GM21381 (cell line): ENCODE data around the gene CCM2.
"Not testable (repeated sequence)": the region's sequence is repeated elsewhere in the genome, so short reads cannot be mapped to it uniquely, and the experiment has no call there.

Experiments used
- ATAC-seq: cut with Tn5 transposase; IDR thresholded peaks from one replicate; pipeline ENCODE4 v1.9.1; 2021; ENCODE audit warnings: mild to moderate bottlenecking, moderate library complexity; ENCODE audit not compliant: unreplicated experiment

Gene CCM2

DNA sequence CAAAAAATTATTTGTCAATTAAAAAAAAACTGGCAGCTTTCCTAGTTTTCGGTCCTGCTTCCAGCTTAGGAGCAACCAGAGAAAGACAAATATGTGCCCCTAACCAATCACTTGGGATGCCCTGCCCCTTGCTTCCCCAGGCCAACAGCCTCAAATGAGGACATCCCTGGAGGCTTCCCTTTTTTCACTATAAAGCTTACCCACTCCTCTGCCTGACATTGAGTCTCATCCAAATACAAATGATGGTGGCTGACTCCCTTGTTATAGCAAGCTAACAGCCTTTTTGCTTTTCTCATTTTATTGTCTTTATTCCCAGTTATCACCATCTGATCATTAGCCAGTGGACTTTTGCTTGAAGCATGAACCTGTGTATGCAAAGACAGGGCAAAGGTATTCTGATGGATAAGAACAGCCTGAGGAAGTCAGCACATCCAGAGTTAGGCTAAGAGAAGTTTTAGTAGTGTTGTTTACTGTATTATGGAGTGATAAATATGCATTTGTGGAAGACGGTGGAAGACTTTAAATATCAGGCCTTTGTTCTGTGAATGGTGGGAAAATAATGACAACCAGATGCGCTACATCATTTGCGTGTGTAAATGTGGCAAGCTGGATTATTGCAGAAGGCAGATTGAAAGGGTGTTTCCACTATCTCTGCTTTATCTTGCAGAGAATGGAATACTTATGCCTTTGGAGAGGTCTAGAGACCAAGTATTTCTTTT is 1.7 kb upstream of the CCM2 start:
- ATAC-seq: no peak

DNA sequence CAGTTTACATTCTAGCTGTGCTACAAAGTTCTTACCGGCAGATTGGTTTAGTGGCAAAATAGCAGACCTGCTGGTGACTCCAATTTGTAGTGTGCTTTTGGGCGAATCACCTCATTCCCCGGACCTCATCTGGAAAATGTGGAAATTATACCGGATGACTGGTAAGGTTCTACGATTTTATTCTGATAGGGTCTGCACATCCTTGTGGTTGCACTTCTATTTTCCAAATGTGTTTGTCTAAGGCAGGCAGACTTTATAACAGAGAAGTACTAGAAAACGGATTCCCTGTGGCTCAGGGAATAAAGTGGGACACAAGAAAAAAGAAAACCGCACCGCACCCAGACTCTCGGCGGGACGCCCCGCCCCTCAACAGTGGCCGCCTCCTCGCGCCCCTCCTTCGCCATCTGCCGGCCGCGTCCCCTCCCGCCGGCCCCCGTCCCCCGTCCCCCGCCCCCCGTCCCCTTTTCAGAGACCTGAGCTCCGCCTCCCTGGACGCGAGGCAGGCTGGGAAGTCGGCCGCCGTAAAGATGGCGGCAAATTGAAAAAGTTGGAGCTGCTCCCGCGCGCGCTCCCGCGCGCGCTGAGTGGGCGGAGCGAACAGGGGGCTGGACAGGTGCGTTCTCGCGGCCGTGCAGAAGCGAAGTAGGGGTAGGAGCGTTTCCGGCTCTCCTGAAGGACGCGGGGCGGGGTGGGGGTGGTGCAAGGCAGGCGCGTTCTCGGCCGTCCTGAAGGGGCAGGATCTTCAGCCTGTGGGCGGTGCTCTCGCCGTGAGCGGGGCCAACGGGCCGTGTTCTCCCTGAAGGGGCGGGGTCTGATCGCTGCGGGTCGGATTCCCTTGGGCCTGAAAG is 532 bp upstream of the CCM2 start:
- peak; percentile 71 for ATAC-seq

DNA sequence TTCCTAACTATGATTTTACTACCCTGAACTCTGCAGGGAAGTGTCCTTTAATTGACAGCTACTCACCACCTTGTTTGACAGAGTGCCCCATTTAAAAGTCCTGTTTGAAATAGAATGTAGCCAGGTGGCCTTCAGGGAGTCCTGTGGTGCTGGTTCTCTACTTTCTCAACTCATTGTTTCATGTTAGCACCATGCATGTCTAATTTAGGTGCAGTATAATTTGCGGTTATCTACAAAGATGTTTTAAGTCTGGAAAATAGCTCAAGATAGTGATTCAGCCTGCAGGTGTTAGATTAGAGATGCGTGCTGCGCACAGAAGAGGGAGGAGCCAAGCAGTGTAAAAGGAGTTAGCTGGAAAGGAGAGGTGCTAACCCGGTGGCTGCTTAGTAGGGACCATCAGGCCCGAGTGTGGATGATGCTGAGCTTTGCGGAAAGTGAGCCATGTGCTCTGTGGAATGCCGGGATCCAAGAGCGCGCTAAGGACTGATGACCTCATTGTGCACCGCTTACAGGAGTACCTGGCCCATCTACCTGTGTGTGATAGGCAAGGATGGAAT is 1.2 kb downstream of the CCM2 start:
- peak; percentile 23 for ATAC-seq

DNA sequence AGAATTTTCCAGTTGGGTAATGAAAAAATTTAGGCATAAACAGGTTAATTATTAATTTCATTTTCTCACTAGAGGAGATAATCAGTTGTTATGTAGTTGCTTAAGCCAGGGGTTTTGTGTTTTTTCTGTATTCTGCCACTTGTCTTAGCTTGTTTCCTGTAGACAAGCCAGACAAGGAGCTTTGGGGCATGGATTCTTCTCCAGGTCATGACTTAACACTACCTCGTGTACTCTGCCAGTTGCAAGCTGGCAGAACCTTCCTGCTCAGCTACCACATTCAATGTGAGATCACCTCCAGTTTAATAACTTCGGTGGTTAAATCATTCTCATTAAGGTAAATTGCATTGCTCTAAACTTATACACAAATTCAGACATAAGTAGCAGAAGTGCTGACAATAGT is 1.8 kb downstream of the CCM2 start:
- no peak for ATAC-seq

DNA sequence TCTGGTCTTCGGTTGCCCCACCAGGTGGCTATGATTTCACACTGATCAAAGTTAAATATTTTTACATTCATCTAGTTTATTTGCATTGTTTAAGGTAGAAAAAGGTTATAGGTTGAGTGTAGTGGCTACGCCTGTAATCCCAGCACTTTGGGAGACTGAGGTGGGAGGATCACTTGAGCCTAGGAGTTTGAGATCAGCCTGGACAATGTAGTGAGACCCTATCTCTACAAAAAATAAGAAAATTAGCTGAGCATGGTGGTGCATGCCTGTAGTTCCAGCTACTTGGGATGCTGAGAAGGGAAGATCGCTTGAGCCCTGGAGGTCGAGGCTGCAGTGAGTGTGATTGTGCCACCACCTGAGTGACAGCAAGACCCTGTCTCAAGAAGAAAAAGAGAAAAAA is 3.8 kb downstream of the CCM2 start:
- no peak for ATAC-seq

DNA sequence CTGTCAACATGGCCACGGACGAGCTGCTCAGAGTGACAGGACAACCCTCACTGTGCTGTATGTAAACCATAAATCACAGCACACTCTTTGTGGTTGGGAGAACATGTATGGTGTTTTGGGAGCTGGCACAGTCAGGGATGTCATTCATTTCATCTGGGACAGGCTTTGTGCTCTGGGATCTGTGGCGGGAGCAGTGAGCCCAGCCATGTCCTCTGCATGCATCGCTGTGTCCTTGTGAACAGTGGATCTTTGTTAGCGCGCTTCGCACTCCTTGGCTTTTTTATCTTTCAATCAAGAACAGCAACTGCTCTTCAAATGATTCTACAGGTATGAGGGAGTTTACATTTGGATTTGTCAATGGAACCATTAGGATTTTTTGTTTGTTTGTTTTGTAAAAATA is 7.1 kb downstream of the CCM2 start:
- ATAC-seq: no peak

DNA sequence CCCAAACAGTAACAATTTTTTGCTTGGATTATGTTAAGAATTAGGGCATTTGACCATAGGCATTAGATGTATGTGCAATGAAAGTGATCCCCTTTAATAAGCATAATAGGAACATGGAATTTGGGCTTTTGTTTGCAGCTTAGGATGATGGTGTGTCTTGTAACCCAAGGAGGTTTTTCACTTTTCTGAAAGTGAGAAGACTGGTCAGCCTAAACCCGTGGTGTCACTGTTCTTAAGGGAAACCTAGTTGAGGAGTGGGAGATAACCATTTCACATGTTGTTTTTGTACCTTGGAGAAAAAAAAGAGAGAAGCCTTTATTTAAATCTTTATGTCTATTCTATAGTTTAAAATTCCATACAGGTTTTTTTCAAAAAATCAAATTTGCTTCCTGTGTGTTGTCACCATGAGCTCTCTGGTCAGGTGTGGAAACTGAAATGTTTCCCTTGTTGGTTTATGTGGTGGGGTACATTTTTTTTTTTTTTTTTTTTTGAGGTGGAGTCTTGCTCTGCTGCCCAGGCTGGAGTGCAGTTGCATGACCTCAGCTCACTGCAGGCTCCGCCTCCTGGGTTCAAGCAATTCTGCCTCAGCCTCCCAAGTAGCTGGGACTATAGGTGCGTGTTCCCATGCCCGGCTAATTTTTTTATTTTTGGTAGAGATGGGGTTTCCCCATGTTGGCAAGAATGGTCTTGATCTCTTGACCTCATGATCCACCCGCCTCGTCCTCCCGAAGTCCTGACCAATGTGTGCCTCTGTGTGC is 7.7 kb downstream of the CCM2 start:
- peak; percentile 78 for ATAC-seq

DNA sequence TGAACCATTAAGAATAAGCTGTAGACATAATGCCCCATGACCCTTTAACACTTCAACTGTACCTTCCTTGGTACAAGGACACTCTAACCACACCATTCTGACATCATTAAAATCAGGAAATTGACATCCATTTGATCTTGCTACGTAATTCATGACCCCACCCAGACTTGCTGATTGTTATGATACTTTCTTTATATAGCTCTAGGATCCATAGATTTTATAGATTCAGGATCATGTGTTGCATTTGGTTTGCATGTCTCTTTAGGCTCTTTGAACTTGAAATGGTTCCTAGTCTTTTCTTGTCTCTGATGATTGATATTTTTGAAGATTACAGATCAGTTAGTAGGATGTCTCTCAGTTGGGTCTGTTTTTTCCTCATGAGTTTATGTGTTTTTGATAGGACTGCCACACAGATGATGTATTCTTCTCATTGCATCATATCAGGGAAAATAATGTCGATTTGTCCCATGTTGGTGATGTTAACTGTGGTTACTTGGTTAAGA is 13.5 kb downstream of the CCM2 start:
- ATAC-seq: no peak

DNA sequence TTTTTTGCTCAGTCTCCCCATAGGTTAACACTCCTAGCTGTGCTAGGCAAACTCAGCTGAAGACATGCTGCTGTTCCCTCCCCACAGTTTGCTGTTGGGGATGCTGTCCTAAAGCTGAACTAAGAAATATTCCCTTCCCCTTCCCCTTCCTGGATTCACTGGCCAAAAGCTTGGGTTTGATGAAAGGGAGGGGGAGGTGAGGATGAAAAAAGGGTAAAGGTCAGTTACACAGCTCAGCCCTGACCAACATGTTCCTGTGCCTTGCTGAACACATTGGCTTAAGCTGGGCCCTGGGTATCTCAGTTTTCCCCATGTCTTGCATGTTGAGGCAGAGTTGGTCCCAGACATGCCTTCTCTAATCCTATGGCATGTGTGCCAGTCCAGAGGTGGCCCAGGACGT is 15.3 kb downstream of the CCM2 start:
- no peak for ATAC-seq

DNA sequence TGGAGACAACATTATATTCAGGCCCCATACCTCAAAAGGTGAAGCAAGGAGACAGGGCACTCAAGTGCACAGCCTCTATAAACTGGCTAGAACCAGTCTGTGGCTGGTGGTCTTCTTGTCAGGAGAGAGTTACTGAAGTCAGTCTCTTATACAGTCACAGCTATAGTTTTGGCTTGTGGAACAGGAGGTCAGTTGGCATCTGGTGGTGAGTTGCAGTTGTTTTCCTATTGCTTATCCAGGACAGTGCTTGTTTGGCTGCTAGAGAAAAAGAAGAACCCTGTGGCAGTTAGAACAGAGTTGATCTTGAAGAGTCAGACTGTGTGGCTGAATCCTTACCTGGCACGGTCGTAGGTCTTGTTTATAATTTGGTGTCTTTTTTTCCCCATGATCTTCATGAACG is 17.3 kb downstream of the CCM2 start:
- no peak for ATAC-seq

DNA sequence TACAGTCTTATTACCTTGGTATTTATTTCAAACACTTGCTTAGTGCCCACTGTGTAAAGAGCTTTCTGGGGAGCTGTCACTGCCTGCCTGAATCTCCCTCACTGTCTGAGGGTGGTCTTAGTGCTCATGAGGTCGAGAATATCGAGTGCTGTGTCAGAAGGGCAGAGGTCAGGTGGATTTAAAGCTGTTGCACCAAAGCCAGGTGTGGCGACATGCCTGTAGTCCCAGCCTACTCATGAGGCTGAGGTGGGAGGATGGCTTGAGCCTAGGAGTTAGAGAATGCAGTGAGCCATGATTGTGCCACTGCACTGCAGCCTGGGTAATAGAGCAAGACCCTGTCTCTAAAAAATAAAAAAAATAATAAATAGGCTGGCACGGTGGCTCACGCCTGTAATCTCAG is 20.9 kb downstream of the CCM2 start:
- no peak for ATAC-seq

DNA sequence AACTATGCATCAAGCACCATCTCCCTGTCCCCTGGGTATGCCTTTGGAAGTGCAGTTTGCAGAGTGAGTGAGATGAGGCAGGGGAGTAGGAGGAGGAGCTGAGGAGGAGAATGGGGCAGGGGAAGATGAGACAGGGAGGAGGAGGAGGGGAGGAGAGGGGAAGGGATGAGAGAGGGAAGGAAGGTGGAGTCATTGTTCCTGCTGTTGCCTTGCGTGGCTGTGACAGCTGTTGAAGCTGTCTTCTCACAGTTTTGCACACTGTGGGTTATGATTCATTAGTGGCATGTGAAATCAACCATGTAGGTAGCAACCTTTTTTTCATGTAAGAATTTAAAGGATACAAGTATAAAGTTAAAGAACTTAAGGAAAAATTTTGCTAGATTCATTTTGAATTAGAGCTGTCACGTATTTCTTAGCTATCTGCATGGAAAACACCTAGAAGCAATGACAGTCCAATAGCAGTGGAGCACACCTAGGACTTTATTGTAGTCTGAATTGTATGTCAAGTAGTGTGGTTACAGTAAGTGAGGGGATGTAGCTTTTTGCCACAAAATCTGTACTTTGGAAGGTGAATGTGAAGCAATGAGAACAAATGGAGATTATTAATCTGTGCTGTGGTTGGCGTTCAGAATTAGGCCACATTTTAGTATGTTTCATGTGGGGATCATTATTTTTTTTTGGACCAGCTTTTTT is 21.7 kb downstream of the CCM2 start:
- peak; percentile 68 for ATAC-seq

DNA sequence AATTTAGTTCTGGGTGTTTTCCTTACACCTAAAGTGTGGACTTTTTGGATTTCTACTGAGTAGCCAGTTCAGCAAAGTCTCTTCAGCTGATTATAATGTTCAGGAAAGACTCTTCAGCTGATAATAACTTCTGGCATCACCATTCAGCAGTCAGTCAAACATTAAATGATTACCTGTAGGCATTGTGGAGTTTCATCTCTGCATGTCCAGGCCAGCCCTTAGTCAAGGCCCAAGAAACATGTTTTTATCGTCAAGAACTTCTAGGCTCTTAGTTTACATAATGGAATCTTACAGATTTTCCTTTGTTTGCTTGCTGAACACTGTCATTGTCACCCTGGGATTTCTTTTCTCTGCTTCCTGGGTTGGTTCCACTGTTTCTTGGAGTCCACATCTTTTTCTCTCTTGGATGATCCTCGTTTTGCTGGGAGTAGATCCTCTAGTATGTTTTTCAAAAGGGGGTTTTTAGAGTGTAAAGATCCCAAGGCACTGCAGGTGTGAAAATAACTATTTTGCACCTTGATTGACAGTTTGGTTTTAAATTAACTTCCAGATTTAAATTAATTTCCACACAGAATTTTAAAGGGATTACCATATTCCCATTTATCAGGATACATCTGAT is 24.2 kb downstream of the CCM2 start:
- ATAC-seq: no peak

DNA sequence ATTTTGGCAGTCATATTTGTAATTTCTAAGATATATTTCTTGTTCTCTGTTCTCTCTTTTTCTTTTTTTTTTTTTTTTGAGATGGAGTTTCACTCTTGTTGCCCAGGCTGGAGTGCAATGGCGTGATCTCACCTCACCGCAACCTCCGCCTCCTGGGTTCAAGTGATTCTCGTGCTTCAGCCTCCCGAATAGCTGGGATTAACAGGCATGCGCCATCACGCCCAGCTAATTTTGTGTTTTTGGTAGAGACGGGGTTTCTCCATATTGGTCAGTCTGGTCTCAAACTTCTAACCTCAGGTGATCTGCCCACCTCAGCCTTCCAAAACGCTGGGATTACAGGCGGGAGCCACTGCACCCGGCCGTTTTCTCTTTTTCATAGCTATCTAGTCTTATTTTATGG is 25.5 kb downstream of the CCM2 start:
- not testable (repeated sequence) for ATAC-seq

DNA sequence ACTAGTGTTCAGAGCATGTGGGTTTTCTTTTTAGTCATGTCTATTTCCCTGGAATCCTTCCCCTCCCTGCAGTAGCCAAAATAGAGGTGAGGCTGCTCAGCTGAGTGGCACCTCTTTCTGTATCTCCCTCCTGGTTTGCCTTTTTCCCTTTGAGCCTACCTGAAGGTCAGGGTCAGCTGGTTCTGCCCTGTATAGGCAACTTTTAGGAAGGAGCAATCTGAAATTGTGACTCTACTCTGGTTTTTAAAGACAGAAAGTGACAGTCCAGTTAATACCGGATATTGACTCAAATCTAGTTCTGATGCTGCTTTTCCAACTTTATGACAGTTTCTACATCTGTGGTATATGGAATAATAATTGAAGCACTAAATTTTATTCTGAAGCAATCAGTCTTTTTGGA is 26.0 kb downstream of the CCM2 start:
- no peak for ATAC-seq

DNA sequence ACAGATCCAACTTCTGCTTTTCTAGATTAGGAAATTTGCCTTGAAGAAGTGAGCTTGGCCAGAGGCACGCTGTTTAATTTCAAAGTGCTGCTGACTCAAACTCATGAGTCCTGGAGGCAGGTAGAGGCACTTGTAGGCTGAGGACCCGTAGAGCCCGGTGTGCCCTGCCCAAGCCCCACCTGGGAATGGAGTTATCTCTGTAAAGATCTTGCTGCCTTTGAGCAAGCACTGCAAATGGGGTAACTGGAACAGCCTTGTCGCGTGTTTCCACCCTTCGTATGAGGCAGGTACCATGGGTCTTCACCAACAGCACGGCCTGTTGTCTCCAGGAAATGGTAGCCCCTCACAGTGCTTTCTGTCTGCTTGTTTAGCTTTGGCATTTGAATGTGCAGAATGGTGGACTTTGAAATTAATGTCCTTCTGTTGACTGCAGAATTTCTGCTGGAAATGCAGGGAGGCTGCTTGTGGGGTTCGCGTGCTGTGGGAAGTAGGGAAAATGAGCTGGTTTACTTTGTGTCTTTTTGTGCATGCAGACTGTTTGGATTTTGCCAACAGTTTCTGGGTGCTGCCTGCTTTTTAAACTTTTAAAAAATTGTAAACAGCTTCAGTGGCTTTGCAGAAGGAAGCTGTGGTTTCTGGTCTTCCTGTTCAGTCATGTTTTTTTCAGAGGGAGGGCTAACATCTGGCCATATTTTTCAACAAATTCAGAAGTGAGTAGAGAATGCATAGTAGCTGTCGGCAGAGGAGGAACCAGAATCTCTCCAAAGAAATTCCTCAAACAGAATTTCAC is 27.2 kb downstream of the CCM2 start:
- peak; percentile 54 for ATAC-seq

DNA sequence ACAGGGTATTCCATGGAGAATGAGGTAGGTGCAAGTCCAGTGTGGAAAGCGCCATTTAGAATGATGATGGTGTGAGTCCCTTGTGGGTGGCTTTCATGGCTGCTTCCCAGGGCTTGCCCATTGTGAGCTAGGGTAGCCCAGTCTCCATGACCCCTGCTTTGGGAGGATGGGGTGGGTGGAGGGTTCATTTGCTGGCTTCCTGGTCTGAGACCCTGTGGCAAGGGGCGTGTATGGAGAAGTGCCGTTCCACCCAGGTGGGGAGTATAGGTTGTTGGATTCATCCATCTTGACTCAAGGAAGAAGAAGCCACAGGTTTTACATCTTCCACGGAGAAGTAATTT is 27.7 kb downstream of the CCM2 start:
- ATAC-seq: peak; percentile 12

DNA sequence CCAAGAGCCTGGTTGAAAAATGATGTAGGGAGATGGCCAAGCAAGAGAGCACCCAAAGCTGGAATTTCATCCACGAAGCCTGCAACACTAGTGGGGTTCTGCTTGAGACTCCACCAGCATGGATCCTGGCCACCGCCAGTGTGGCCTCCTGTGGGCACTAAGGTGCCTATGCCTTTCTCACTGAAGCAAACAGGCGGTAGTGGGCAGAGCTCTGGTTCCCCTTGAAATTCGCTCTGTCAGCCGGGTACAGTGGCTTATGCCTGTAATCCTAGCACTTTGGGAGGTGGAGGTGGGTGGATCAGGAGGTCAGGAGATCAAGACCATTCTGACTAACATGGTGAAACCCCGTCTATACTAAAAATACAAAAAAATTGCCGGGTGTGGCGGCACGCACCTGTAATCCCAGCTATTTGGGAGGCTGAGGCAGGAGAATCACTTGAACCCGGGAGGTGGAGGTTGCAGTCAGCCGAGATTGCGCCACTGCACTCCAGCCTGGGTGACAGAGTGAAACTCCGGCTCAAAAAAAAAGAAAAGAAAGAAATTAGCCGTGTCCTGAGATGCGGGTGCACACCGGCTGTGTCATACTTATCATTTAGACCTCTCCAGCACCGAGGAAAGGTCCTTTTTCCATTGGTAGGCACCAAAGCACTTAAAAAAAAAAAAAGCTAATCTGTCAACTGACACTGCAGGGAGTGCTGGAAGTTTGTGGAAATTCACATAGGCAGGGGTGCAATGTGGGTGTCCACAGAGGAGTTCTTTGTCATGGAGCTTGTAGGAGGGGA is 28.3 kb downstream of the CCM2 start:
- ATAC-seq: no peak

DNA sequence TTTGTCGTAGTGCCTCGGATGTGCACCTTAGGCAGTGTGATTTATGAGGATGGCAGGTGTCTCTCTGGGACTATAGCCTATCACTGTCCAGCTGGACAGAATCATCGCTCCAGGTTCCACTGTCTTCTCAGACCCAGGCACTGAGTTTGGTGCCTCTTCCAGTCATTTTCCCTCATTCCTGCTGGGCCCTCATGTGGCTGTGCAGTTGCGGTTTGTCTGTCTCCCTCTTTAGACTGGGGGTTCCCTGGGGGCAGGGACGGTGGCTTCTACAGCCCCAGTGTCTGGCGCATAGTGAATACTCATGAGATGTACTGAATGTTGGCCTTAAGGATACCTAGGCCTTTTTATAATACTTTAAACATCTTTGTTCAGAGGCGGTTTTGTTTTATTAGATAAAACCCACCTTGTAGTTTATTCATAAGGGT is 28.9 kb downstream of the CCM2 start:
- ATAC-seq: no peak
